Measurements from ENCODE around the gene RRAS2.
A peak's percentile ranks its signal among the peaks of the same experiment; 100 is the strongest.
"Not testable (repeated sequence)": the region's sequence is repeated elsewhere in the genome, so short reads cannot be mapped to it uniquely, and the experiment has no call there.

Gene RRAS2

GRCh38 chr11:14358729-14359439 lies at the start of gene RRAS2:
Gene RRAS2 (minus strand): TSS chr11:14359183. CDS start chr11:14358870, 313 bp downstream.
- Histone ChIP-seq H3K27ac (peak within 1 kb of the TSS; percentile 91), H3K36me3 (replicated peaks) (peaks cover 7% of the 10 kb centered on the region), H3K27me3 (replicated peaks) (no peaks in the 10 kb centered on the region), H3K4me3 (ENCODE audit: low read depth, low read length) (peak within 1 kb of the TSS; percentile 76)
- peak; percentile 1 for TF ChIP-seq CTCF (IDR thresholded peaks at IDR 0.05; ENCODE audit: low read depth, low read length, missing control alignments)
- in situ Hi-C loops (cut with HindIII; ENCODE audit: low pct_ligation_motif_present, low sequenced_read_pairs), result no loop called here
- DNase-seq, result peak; percentile 53

GRCh38 chr11:14408612-14409011 lies 49.6 kb upstream of the RRAS2 start:
- TF ChIP-seq CTCF (IDR thresholded peaks at IDR 0.05; ENCODE audit: low read depth, low read length, missing control alignments), result no peak

GRCh38 chr11:14406116-14406515 lies 47.1 kb upstream of the RRAS2 start:
- in situ Hi-C loops (cut with HindIII; ENCODE audit: low pct_ligation_motif_present, low sequenced_read_pairs); H3K27ac ChIP-seq; H3K4me3 ChIP-seq (ENCODE audit: low read depth, low read length); H3K36me3 ChIP-seq (replicated peaks); H3K27me3 ChIP-seq (replicated peaks): not testable (repeated sequence)
- DNase-seq, result peak; percentile 73

More at GRCh38 chr11:14408612-14409011, 49.6 kb upstream of the RRAS2 start:
- no peak for DNase-seq
- Histone ChIP-seq H3K27me3 (replicated peaks) (no peaks in the 10 kb centered on the region), H3K36me3 (replicated peaks) (no peaks in the 10 kb centered on the region), H3K4me3 (ENCODE audit: low read depth, low read length) (no peak overlapping the region), H3K27ac (no peak overlapping the region)
- in situ Hi-C loops (cut with HindIII; ENCODE audit: low pct_ligation_motif_present, low sequenced_read_pairs), result no loop called here

DNA sequence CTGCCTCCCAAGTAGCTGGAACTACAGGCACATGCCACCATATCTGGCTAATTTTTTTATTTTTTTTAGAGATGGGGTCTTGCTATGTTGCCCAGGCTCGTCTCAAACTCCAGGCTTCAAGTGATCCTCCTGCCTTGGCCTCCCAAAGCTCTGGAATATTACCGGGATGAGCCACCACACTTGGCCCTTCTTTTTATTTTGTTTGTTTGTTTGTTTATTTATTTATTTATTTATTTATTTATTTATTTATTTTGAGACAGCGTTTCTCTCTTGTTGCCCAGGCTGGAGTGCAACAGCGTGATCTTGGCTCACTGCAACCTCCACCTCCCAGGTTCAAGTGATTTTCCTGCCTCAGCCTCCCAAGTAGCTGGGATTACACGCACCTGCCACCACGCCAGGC lies 44.5 kb upstream of the RRAS2 start:
- H3K27me3 ChIP-seq (replicated peaks); DNase-seq; H3K27ac ChIP-seq; H3K4me3 ChIP-seq (ENCODE audit: low read depth, low read length); H3K36me3 ChIP-seq (replicated peaks); in situ Hi-C loops (cut with HindIII; ENCODE audit: low pct_ligation_motif_present, low sequenced_read_pairs): not testable (repeated sequence)

DNA sequence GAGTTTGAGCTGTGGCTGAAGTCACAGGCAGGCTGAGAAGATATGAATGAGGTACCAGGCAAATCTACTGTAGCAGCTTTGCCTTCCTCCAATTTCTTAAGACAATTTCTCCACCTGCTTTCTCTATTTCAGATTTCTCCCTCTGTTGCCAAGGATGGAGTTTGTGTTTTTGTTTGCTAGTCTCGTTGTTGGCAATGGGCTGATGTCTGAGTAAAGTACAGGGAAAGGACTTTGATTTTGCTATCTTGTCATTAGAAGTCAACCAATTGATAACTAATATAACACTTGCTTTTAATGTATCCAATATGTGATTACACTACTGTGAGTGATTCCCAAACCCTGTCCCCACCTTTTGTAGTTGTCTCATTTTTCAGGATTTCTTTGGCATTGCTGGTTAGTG lies 40.1 kb upstream of the RRAS2 start:
- in situ Hi-C loops (cut with HindIII; ENCODE audit: low pct_ligation_motif_present, low sequenced_read_pairs), result no loop called here
- Histone ChIP-seq H3K27ac (no peak overlapping the region), H3K36me3 (replicated peaks) (no peaks in the 10 kb centered on the region), H3K27me3 (replicated peaks) (no peaks in the 10 kb centered on the region), H3K4me3 (ENCODE audit: low read depth, low read length) (no peak overlapping the region)
- no peak for TF ChIP-seq CTCF (IDR thresholded peaks at IDR 0.05; ENCODE audit: low read depth, low read length, missing control alignments)
- no peak for DNase-seq

DNA sequence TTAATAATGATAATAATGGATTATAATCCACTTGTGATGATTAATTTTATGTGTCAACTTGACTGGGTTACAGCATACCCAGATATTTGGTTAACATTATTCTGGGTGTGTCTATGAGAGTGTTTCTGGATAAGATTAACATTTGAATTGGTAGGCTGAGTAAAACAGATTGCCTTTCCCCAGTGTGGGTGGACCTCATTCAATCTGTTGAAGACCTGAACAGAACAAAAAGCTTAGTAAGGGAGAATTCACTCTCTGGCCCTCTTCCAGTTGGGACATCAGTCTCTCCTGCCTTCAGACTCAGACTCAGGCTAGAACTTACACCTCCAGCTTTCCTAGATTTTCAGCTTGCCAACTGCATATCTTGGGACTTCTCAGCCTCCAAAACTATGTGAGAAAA lies 37.3 kb upstream of the RRAS2 start:
- DNase-seq, result no peak
- no peak overlapping the region for H3K4me3 ChIP-seq (ENCODE audit: low read depth, low read length)
- no peaks in the 10 kb centered on the region for H3K36me3 ChIP-seq (replicated peaks)
- no peaks in the 10 kb centered on the region for H3K27me3 ChIP-seq (replicated peaks)
- TF ChIP-seq CTCF (IDR thresholded peaks at IDR 0.05; ENCODE audit: low read depth, low read length, missing control alignments), result no peak
- in situ Hi-C loops (cut with HindIII; ENCODE audit: low pct_ligation_motif_present, low sequenced_read_pairs), result no loop called here
- no peak overlapping the region for H3K27ac ChIP-seq

DNA sequence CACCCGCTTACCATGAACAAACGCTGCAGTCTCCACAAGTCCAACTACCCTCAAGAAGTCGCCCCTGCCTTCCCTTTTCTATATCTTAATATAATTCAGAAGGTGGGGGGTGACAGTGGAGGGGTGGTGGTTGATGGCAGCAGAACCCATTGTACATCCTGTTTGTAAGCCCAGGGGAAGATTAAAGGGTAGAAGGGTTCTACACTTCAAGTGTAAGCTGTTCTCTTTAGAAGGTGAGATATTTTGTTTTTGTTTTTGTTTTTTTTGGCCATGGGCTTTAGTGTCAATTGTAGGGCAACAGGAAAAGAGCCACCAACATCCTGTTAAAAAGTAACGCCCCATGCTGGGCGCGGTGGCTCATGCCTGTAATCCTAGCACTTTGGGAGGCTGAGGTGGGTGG lies 34.9 kb upstream of the RRAS2 start:
- H3K4me3 ChIP-seq (ENCODE audit: low read depth, low read length), result no peak overlapping the region
- in situ Hi-C loops (cut with HindIII; ENCODE audit: low pct_ligation_motif_present, low sequenced_read_pairs), result no loop called here
- H3K27ac ChIP-seq, result no peak overlapping the region
- no peak for TF ChIP-seq CTCF (IDR thresholded peaks at IDR 0.05; ENCODE audit: low read depth, low read length, missing control alignments)
- DNase-seq, result no peak
- no peaks in the 10 kb centered on the region for H3K27me3 ChIP-seq (replicated peaks)
- no peaks in the 10 kb centered on the region for H3K36me3 ChIP-seq (replicated peaks)
